ENCODE results near the gene RNF217. TPM values are rescaled to one million over a fixed set of nuclear protein-coding genes. Genes with fewer than 3 reads are reported as not detected.
"Not testable (repeated sequence)": the region's sequence is repeated elsewhere in the genome, so short reads cannot be mapped to it uniquely, and the experiment has no call there.

RNF217 gene
- polyA plus RNA-seq, 3 donors: 14.9 to 16.8 (median 15.8) TPM

- no peak for DNase-seq (ENCODE audit: low read depth in 3 of 3, low spot score in 2 of 3)
These were observed 47.3 kb downstream of the RNF217 start for GRCh38 chr6:125009578-125009977.

GRCh38 chr6:125013938-125014660, 51.9 kb downstream of the RNF217 start:
- DNase-seq (ENCODE audit: low read depth in 3 of 3, low spot score in 2 of 3): no peak

DNA sequence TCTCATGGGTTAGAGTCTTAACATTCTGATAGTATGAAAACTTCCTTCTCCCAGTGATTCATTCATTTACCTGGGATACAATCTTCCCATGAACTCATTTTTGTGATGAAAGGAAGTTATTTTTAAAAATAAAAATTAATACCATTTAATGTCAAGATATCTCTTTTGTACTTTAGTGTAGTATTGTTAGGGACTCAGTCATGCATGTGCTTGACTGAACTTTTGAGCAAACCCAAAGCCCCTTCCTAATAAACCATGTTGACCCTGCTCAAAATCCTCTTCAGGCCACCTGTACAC, 52.4 kb downstream of the RNF217 start:
- DNase-seq (ENCODE audit: low read depth in 3 of 3, low spot score in 2 of 3): no peak

GRCh38 chr6:125015152-125015551, 52.9 kb downstream of the RNF217 start:
- no peak for DNase-seq (ENCODE audit: low read depth in 3 of 3, low spot score in 2 of 3)

DNA sequence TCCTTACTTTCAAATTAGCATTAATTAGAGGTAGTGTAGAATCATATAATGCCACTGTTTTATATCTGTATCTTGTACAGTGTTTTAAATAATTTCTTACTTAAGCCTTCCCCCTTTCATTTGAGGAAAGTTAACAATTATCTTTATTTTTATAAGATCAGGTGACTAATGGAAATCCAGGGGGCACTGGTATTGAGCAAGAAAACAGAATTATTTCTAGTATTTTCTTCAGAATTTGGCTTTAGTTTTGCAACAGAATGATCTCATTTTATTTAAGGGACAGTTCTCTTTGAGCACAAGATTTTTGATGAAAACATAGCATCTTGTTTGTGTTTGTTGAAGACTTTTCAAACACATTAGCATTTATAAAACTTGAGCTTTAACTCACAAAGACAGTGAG, 55.9 kb downstream of the RNF217 start:
- DNase-seq (ENCODE audit: low read depth in 3 of 3, low spot score in 2 of 3): no peak

GRCh38 chr6:125019281-125019680, 57.0 kb downstream of the RNF217 start:
- no peak for DNase-seq (ENCODE audit: low read depth in 3 of 3, low spot score in 2 of 3)

GRCh38 chr6:125019918-125020317, 57.7 kb downstream of the RNF217 start:
- DNase-seq (ENCODE audit: low read depth in 3 of 3, low spot score in 2 of 3): no peak

DNA sequence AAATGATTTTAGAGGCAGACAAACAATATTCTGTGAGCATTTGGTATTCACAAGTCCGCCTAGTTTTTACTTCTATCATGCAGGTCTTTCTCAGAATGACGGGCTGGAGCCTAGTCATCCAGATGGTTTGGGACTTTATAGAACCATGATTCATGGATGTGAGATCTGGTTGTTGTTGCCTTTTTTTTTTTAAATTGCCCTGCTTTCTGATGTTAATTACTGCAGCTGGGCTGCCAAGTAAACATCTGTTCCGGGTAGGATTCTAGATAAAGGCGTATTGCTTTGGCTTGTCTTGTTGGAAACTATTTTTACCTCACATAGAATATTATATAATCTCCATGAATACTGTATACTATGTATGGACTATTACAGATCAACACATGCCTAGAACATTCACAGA, 58.1 kb downstream of the RNF217 start:
- DNase-seq (ENCODE audit: low read depth in 3 of 3, low spot score in 2 of 3): no peak

- no peak for DNase-seq (ENCODE audit: low read depth in 3 of 3, low spot score in 2 of 3)
These were observed 60.3 kb downstream of the RNF217 start for GRCh38 chr6:125022391-125022989.

- no peak for DNase-seq (ENCODE audit: low read depth in 3 of 3, low spot score in 2 of 3)
These were observed 63.1 kb downstream of the RNF217 start for GRCh38 chr6:125025164-125025854.

- DNase-seq (ENCODE audit: low read depth in 3 of 3, low spot score in 2 of 3): no peak
These were observed 65.0 kb downstream of the RNF217 start for GRCh38 chr6:125027287-125027686.

GRCh38 chr6:125030969-125031368, 68.7 kb downstream of the RNF217 start:
- no peak for DNase-seq (ENCODE audit: low read depth in 3 of 3, low spot score in 2 of 3)

- no peak for DNase-seq (ENCODE audit: low read depth in 3 of 3, low spot score in 2 of 3)
These were observed 69.1 kb downstream of the RNF217 start for GRCh38 chr6:125031385-125031784.

DNA sequence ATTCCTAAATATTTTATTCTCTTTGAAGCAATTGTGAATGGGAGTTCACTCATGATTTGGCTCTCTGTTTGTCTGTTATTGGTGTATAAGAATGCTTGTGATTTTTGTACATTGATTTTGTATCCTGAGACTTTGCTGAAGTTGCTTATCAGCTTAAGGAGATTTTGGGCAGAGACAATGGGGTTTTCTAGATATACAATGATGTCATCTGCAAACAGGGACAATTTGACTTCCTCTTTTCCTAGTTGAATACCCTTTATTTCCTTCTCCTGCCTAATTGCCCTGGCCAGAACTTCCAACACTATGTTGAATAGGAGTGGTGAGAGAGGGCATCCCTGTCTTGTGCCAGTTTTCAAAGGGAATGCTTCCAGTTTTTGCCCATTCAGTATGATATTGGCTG, 72.7 kb downstream of the RNF217 start:
- DNase-seq (ENCODE audit: low read depth in 3 of 3, low spot score in 2 of 3): not testable (repeated sequence)

- DNase-seq (ENCODE audit: low read depth in 3 of 3, low spot score in 2 of 3): not testable (repeated sequence)
These were observed 74.2 kb downstream of the RNF217 start for GRCh38 chr6:125036486-125036885.

DNA sequence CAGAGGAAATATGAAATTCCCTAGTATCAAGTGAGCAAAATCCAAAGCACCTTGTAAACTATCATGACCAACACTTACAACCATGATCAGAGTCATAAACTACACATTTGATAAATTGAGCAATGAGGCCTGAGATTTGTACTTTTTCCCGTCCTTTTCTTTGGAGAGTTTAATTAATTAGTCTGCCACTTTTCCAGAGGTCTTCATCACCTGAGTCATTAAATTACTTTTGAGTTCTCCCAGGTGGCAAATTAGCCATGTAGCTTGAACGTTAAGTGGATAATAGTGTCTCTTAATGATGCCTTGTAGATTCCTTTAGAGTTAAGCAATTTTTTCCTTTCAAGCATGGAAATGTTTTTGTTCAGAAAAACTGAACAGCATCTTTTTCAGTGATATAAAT, 75.6 kb downstream of the RNF217 start:
- no peak for DNase-seq (ENCODE audit: low read depth in 3 of 3, low spot score in 2 of 3)

- no peak for DNase-seq (ENCODE audit: low read depth in 3 of 3, low spot score in 2 of 3)
These were observed 76.7 kb downstream of the RNF217 start for GRCh38 chr6:125038925-125039324.

GRCh38 chr6:125041740-125042459, 79.7 kb downstream of the RNF217 start:
- no peak for DNase-seq (ENCODE audit: low read depth in 3 of 3, low spot score in 2 of 3)

DNA sequence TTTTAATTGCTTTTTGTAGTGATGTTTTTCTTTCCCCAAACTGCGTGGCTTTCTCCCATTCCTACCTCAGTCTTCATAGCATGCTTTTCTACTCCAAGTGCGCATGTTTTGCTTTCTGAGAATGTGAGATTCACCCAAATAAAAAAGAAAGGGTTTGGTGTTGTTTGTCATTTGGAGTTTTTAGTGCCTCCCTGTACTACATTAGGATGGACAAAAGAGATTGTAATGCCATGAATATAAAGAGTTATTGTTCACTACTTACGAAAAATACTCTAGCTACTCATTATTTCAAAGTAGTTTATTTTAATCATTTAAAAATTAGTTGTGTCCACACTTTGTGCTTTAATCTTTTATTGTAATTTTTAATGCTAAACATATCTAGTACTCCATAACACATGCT, 81.8 kb downstream of the RNF217 start:
- no peak for DNase-seq (ENCODE audit: low read depth in 3 of 3, low spot score in 2 of 3)

DNA sequence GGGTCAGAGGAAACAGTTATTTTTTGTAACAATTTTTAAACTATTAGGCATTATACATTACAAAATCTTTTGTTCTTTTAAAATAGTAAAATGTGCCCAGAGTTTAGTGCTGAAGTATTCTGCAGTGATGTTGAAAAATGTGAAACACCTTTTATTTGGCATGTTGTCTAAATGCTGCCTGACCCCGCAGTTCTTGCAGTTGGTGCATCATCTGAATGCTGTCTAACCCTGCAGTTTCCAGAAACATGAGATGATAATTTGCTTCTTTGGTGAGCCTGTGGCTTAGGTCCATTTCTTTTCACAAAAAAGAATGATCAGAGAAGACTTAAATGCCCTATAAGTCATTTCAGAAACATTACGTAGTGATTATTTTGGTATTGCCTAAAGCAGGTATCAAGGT, 82.4 kb downstream of the RNF217 start:
- no peak for DNase-seq (ENCODE audit: low read depth in 3 of 3, low spot score in 2 of 3)

GRCh38 chr6:125046107-125046925, 84.1 kb downstream of the RNF217 start:
- DNase-seq (ENCODE audit: low read depth in 3 of 3, low spot score in 2 of 3): no peak

All from right renal cortex interstitium (tissue), 3 donors.